ENCODE measurements around the gene PTH1R. TPM values are rescaled to one million over a fixed set of nuclear protein-coding genes. Genes with fewer than 3 reads are reported as not detected.

The PTH1R gene
- polyA plus RNA-seq, 1 of the 3 experiments (the other 2 are of a cell fraction): 0.07 TPM

GRCh38 chr3:46862369-46863025, 15.0 kb upstream of the PTH1R start:
- Histone ChIP-seq H3K9me3 (no peaks in the 10 kb centered on the region), H3K9me2 (no peaks in the 10 kb centered on the region), H2AFZ (ENCODE audit: low read depth) (no peak overlapping the region), H3K79me2 (ENCODE audit: insufficient read depth) (no peaks in the 10 kb centered on the region), H3K4me2 (no peak overlapping the region), H3K27me3 (ENCODE audit: insufficient read depth) (0 out of 2 replicates have a peak, but pooled peaks cover 7% of the 10 kb centered on the region), H3K9ac (no peak overlapping the region), H3K4me1 (ENCODE audit: control insufficient read depth in 1 of 2, insufficient read depth in 2 of 2, low read depth in 1 of 2, low read length in 1 of 2) (peaks cover 0 to 28% of the 10 kb centered on the region in 2 experiments; a peak in 1 of 4 replicates), H3K36me3 (replicated peaks in 1 of 2; ENCODE audit: control insufficient read depth in 1 of 2, insufficient read depth in 2 of 2, low read length in 1 of 2) (no peaks in the 10 kb centered on the region), H4K20me1 (ENCODE audit: insufficient read depth) (no peaks in the 10 kb centered on the region), H3K27ac (ENCODE audit: low read depth in 2 of 2, low read length in 1 of 2) (no peak overlapping the region), H3F3A (replicated peaks; ENCODE audit: insufficient read depth) (no peaks in the 10 kb centered on the region), H3K4me3 (ENCODE audit: low read depth in 2 of 2, low read length in 1 of 2) (no peak overlapping the region)
- DNase-seq: no peak
- no peak for TF ChIP-seq TCF12 (IDR thresholded peaks at IDR 0.05)
- TF ChIP-seq RFX5 (IDR thresholded peaks at IDR 0.05; ENCODE audit: low read length): no peak
- no peak for TF ChIP-seq GATA2 (CRISPR knock-in tag; IDR thresholded peaks at IDR 0.05)
- TF ChIP-seq CHD2 (IDR thresholded peaks at IDR 0.05; ENCODE audit: low read length, partially characterized antibody): no peak
- TF ChIP-seq RCOR1 (IDR thresholded peaks at IDR 0.05; ENCODE audit: low read length): no peak
- no peak for TF ChIP-seq TAF1 (IDR thresholded peaks at IDR 0.05; ENCODE audit: borderline replicate concordance, low read depth, low read length)
- ChIA-PET CTCF (interaction anchor here (0.6 to 4.0 kb wide), 8 partner anchors 16 to 374 kb away, joined by 3 to 29 read pairs (median 6); no protein-coding TSS in a partner anchor), POLR2A (no interaction called here)
- WGBS (ENCODE audit: low lambda C conversion rate): 67% methylated on average over 6 of the region's 7 CpGs

GRCh38 chr3:46863261-46863782, 14.2 kb upstream of the PTH1R start, which contains the start of gene MYL3:
Gene MYL3, minus strand, starts transcription at chr3:46863444. Its CDS starts 54 bp downstream, at chr3:46863390.
- Histone ChIP-seq H3K4me1 (ENCODE audit: control insufficient read depth in 1 of 2, insufficient read depth in 2 of 2, low read depth in 1 of 2, low read length in 1 of 2) (peaks cover 0 to 36% of the 10 kb centered on the region in 2 experiments; a peak in 1 of 4 replicates), H3K79me2 (ENCODE audit: insufficient read depth) (no peaks in the 10 kb centered on the region), H3K27me3 (ENCODE audit: insufficient read depth) (0 out of 2 replicates have a peak, but pooled peaks cover 4% of the 10 kb centered on the region), H3K9ac (no peak within 1 kb of the TSS), H2AFZ (ENCODE audit: low read depth) (no peak within 1 kb of the TSS), H3F3A (replicated peaks; ENCODE audit: insufficient read depth) (no peaks in the 10 kb centered on the region), H3K9me2 (no peaks in the 10 kb centered on the region), H4K20me1 (ENCODE audit: insufficient read depth) (no peaks in the 10 kb centered on the region), H3K9me3 (no peaks in the 10 kb centered on the region), H3K27ac (ENCODE audit: low read depth in 2 of 2, low read length in 1 of 2) (no peak within 1 kb of the TSS; a peak in 1 of 4 replicates), H3K4me3 (ENCODE audit: low read depth in 2 of 2, low read length in 1 of 2) (no peak within 1 kb of the TSS), H3K4me2 (no peak within 1 kb of the TSS), H3K36me3 (replicated peaks in 1 of 2; ENCODE audit: control insufficient read depth in 1 of 2, insufficient read depth in 2 of 2, low read length in 1 of 2) (no peaks in the 10 kb centered on the region)
- no peak for TF ChIP-seq POLR2AphosphoS5 (IDR thresholded peaks at IDR 0.05; ENCODE audit: low read depth, low read length)
- TF ChIP-seq SIN3A (IDR thresholded peaks at IDR 0.05; ENCODE audit: borderline replicate concordance, low read depth, low read length): no peak
- no peak for TF ChIP-seq EP300 (IDR thresholded peaks at IDR 0.05; ENCODE audit: borderline replicate concordance in 1 of 2, low read depth in 1 of 2, low read length in 1 of 2)
- no peak for TF ChIP-seq RAD21 (IDR thresholded peaks at IDR 0.05; ENCODE audit: low read length)
- TF ChIP-seq PBX3 (IDR thresholded peaks at IDR 0.05): no peak
- no peak for TF ChIP-seq FOXM1 (IDR thresholded peaks at IDR 0.05; ENCODE audit: low read depth)
- no peak for TF ChIP-seq CTCF (IDR thresholded peaks at IDR 0.05)
- TF ChIP-seq MEF2A (IDR thresholded peaks at IDR 0.05; ENCODE audit: borderline replicate concordance, low read depth): no peak
- TF ChIP-seq TEAD4 (IDR thresholded peaks at IDR 0.05; ENCODE audit: borderline replicate concordance, insufficient read depth): no peak
- TF ChIP-seq YY1 (IDR thresholded peaks at IDR 0.05; ENCODE audit: low read depth): no peak
- no peak for TF ChIP-seq CHD2 (IDR thresholded peaks at IDR 0.05; ENCODE audit: low read length, partially characterized antibody)
- 60% methylated on average over 7 of the region's 7 CpGs for WGBS (ENCODE audit: low lambda C conversion rate)
- ChIA-PET CTCF (interaction anchor here (0.6 to 4.0 kb wide), 10 partner anchors 17 to 375 kb away, joined by 3 to 29 read pairs (median 6); no protein-coding TSS in a partner anchor), POLR2A (interaction anchor here (0.6 kb wide), 1 partner anchor 464 kb away, joined by 3 read pairs; no protein-coding TSS in a partner anchor)
- DNase-seq: no peak

All from SK-N-SH (cell line).